CD4-positive, alpha-beta memory T cell (primary cell): ENCODE results near the gene MRPL55. TPM values are rescaled to one million over a fixed set of nuclear protein-coding genes. Genes with fewer than 3 reads are reported as not detected.

Experiments
- CTCF ChIA-PET: fragments of 350-600 bp; sonication (Branson Sonifier 250); formaldehyde crosslinking; loops from one replicate; lab custom pipeline; 2021; ENCODE audit warnings: inconsistent platforms; ENCODE audit not compliant: partially characterized antibody; lab: Charles Lee
- POLR2A ChIA-PET: fragments of 350-600 bp; sonication (Branson Sonifier 250); formaldehyde crosslinking; loops from one replicate; lab custom pipeline; 2021; ENCODE audit not compliant: partially characterized antibody; lab: Charles Lee
- DNase-seq, 5 donors: peaks; one replicate each; pipeline versions ENCODE4 v3.0.0 to v3.0.0-alpha.2; 2020 to 2022; ENCODE audit warnings: mixed read lengths in 1 of 5
- H3K27ac ChIP-seq: one replicate; pipeline ENCODE4 v1.7.0; 2013; ENCODE audit warnings: low read depth, low read length
- H3K27me3 ChIP-seq: 2 replicates; pipeline ENCODE4 v1.7.0; 2013; ENCODE audit warnings: mild to moderate bottlenecking, low read length, moderate library complexity; ENCODE audit not compliant: insufficient read depth
- H3K36me3 ChIP-seq: 2 replicates; pipeline ENCODE4 v1.7.0; 2013; ENCODE audit warnings: mild to moderate bottlenecking, low read length, moderate library complexity; ENCODE audit not compliant: insufficient read depth
- H3K4me1 ChIP-seq: 2 replicates; pipeline ENCODE4 v1.7.0; 2013; ENCODE audit warnings: mild to moderate bottlenecking, low read length, moderate library complexity; ENCODE audit not compliant: insufficient read depth
- H3K4me3 ChIP-seq, 2 donors: one replicate each; pipeline ENCODE4 v1.7.0; 2013; ENCODE audit warnings: low read length in 2 of 2, mild to moderate bottlenecking in 1 of 2
- H3K9me3 ChIP-seq, 2 donors: one replicate each; pipeline ENCODE4 v1.7.0; 2013; ENCODE audit warnings: low read length in 2 of 2, control low read depth in 1 of 2; ENCODE audit not compliant: control insufficient read depth in 1 of 2
- H3K27ac Mint-ChIP-seq, 7 donors: one replicate each; pipeline ENCODE4 v1.8.0; 2020 to 2021; ENCODE audit warnings: mixed read lengths in 7 of 7, mild to moderate bottlenecking in 6 of 7, inconsistent platforms in 3 of 7, moderate library complexity in 3 of 7
- H3K27me3 Mint-ChIP-seq, 2 donors: one replicate each; pipeline ENCODE4 v1.8.0; 2020 to 2021; ENCODE audit warnings: mixed read lengths in 2 of 2
- H3K36me3 Mint-ChIP-seq, 2 donors: one replicate each; pipeline ENCODE4 v1.8.0; 2020 to 2021; ENCODE audit warnings: mixed read lengths in 2 of 2, inconsistent platforms in 1 of 2, mild to moderate bottlenecking in 1 of 2
- H3K4me1 Mint-ChIP-seq, 4 donors: one replicate each; pipeline ENCODE4 v1.8.0; 2020 to 2021; ENCODE audit warnings: mixed read lengths in 4 of 4, mild to moderate bottlenecking in 1 of 4
- H3K4me3 Mint-ChIP-seq, 8 donors: one replicate each; pipeline ENCODE4 v1.8.0; 2020 to 2021; ENCODE audit warnings: mixed read lengths in 8 of 8, mild to moderate bottlenecking in 7 of 8, moderate library complexity in 6 of 8, inconsistent platforms in 3 of 8
- H3K9me3 Mint-ChIP-seq, 8 donors: one replicate each; pipeline ENCODE4 v1.8.0; 2020 to 2021; ENCODE audit warnings: mixed read lengths in 8 of 8, mild to moderate bottlenecking in 5 of 8, inconsistent platforms in 3 of 8, moderate library complexity in 1 of 8
- intact Hi-C: fragments of 100-400 bp; cut with micrococcal nuclease; formaldehyde crosslinking; loops from one replicate; pipeline ENCODE4 v1.15.1; 2023
- polyA plus RNA-seq, 2 donors: library from polyadenylated mRNA; unstranded; fragments of 300-500 nt; fragmentation: Illumina TruSeq; gene quantifications; one replicate each; pipeline ENCODE4 v1.2.3, GENCODE V29; 2021
- total RNA-seq, 2 experiments: library from RNA; stranded (reverse); gene quantifications; one replicate each; pipeline ENCODE4 v1.2.3, GENCODE V29; 2021

MRPL55 gene
- total and polyA plus RNA-seq, 4 experiments from 2014 or later = 57.8 to 157 (median 86.5) TPM

DNA sequence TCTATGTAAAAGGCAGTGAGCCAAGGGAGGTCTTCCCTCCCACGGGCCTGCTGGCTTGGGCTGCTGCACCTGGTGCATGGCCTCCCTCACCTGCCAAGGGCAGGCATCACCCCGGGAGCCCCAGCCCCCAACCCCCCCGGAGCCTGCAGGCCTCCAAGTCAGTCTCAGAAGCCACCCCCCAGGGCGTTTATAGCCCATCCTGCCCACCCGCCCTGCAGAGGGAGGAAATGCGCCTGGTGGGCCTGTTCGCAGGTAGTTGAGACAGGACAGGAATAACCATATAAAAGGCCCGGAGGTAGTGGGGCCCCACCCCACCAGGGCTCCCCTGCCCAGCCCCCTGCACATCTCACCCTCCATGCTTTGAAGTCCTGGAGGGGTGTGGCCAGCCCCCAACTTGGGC is 44.8 kb downstream of the MRPL55 start:
- H3K4me3 ChIP-seq = no peak overlapping the region
- CTCF ChIA-PET = no interaction called here
- Mint-ChIP-seq H3K36me3 (no peaks in the 10 kb centered on the region), H3K4me3 (no peak overlapping the region), H3K4me1 (peaks cover 3 to 18% (median 7%) of the 10 kb centered on the region in 4 donors), H3K27ac (no peak overlapping the region), H3K27me3 (peaks cover 15 to 16% of the 10 kb centered on the region in 2 donors), H3K9me3 (no peaks in the 10 kb centered on the region)
- peaks cover 21% of the 10 kb centered on the region for H3K4me1 ChIP-seq
- no peaks in the 10 kb centered on the region for H3K36me3 ChIP-seq
- H3K9me3 ChIP-seq = no peaks in the 10 kb centered on the region
- POLR2A ChIA-PET = interaction anchor here (1.9 kb wide), 1 partner anchor 18 kb away, joined by 5 read pairs; the partner anchor contains the start of gene ARF1
- DNase-seq = no peak
- intact Hi-C loops = no loop called here
- peaks cover 26% of the 10 kb centered on the region for H3K27me3 ChIP-seq
- H3K27ac ChIP-seq = no peak overlapping the region

DNA sequence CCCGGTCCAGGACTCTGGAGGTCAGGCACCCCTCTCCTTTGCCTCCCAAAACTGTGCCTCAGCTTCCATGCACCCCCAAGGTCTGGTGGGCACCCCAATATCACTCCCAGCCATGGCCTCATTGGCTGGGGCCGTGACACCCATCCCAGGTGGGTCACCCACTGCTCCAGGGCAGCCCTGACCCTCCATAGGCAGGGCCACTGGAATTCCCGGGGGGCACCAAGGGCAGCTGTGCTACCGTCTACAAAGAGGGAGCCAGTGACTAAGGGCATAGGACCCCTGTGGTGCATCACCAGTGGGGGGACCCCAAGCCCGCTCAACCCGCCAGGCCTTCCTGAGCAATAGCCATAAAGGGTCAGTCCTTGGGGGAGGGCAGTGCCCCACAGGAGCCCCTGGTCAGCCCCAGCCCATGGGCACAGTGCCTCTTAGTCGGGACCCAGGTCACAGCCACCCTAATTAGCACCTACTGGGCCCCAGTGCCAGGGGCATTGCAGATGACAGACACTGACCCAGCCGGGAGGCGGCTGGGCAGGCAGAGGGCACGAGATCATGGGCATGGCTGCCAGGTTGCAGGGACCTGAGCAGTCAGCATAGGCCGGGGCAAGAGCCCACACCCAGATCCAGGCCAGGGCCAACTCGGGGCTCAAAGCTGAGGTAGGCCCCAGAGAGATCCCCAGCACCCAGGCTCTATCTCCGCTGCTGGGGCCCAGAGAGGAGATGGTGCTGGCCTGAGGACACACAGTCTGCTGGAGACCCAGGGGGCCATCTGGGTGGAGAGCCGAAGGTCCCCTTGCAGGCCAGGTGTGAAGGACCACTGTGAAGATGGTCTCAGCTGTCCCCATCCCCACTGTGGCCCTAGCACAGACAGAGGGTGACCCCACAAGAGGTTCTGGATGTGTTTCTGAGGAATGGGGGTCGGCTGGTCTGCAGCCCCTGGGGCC is 45.6 kb downstream of the MRPL55 start:
- Histone ChIP-seq H3K27ac (no peak overlapping the region), H3K27me3 (peaks cover 26% of the 10 kb centered on the region), H3K9me3 (no peaks in the 10 kb centered on the region), H3K36me3 (no peaks in the 10 kb centered on the region), H3K4me3 (no peak overlapping the region), H3K4me1 (peaks cover 24% of the 10 kb centered on the region)
- CTCF ChIA-PET = no interaction called here
- DNase-seq = no peak
- Mint-ChIP-seq H3K4me1 (peaks cover 3 to 18% (median 9%) of the 10 kb centered on the region in 4 donors), H3K4me3 (no peak overlapping the region), H3K36me3 (no peaks in the 10 kb centered on the region), H3K27me3 (peaks cover 15 to 16% of the 10 kb centered on the region in 2 donors), H3K9me3 (no peaks in the 10 kb centered on the region), H3K27ac (peak overlapping the region in 1 of 7 donors; percentile 65)
- POLR2A ChIA-PET = interaction anchor here (1.4 kb wide), 1 partner anchor 19 kb away, joined by 3 read pairs; the partner anchor contains the start of gene ARF1
- intact Hi-C loops = no loop called here

DNA sequence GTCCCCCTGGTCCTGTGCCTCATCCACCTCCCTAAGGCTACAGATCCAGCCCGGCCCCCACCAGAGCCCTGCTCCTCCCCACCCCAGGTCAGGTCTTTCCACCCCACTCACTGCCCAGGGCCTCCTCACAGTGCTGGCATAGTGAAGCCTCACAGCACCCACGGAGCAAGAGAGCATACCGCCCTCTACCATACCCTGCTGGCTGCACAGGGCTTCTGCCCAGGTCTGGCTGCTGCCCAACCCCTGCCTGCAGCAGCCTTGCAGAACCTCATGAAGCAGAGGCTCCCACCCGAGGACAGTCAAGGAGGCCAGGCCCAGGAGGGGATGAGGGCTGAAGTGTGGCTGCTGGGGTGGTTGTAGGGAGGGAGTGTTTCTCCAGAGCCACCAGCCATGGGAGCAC is 46.3 kb downstream of the MRPL55 start:
- CTCF ChIA-PET = no interaction called here
- Mint-ChIP-seq H3K27me3 (peaks cover 15 to 21% of the 10 kb centered on the region in 2 donors), H3K36me3 (no peaks in the 10 kb centered on the region), H3K4me1 (peaks cover 3 to 18% (median 12%) of the 10 kb centered on the region in 4 donors), H3K4me3 (no peak overlapping the region), H3K9me3 (no peaks in the 10 kb centered on the region), H3K27ac (no peak overlapping the region)
- no peak for DNase-seq
- Histone ChIP-seq H3K4me3 (no peak overlapping the region), H3K36me3 (no peaks in the 10 kb centered on the region), H3K27ac (no peak overlapping the region), H3K27me3 (peaks cover 26% of the 10 kb centered on the region), H3K4me1 (peaks cover 24% of the 10 kb centered on the region), H3K9me3 (no peaks in the 10 kb centered on the region)
- POLR2A ChIA-PET = interaction anchor here (1.4 kb wide), 1 partner anchor 20 kb away, joined by 3 read pairs; the partner anchor contains the start of gene ARF1
- intact Hi-C loops = no loop called here

DNA sequence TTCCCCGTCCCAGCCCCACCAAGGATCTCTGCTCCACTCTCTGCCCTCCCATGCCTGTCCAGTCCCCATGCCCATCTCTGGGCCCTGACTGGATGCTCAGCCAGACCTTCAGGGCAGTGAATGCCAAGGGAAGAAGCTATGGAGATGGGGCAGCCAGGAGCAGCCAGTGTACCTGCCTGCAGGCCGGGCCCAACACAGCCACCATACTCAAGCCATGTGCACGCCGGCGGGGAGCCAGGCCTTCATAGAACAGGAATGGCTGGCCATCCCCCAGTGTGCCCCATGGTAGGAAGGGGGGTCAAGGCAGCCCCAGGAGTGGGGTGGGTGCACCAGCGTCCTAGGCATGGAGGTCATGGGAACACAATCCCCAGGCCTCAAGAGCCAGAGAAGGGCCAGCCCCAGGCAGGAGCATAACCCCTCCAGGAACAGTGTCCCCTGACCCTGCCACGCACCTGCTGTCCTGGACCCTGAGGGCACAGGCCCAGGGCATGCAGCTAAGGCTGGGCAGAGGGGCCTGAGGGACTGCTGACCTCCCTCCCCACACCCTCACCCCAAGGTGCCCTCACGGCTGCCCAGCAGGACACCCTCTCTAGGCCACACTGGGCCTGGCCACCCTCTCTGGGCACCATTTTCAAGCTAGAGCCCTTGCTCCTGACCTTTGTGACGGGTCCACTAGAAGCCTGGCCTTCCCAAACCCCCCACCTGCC is 46.9 kb downstream of the MRPL55 start:
- peaks cover 22% of the 10 kb centered on the region for H3K27me3 ChIP-seq
- H3K4me1 ChIP-seq = peaks cover 24% of the 10 kb centered on the region
- H3K9me3 ChIP-seq = no peaks in the 10 kb centered on the region
- Mint-ChIP-seq H3K27ac (no peak overlapping the region), H3K27me3 (peaks cover 15 to 24% of the 10 kb centered on the region in 2 donors), H3K36me3 (no peaks in the 10 kb centered on the region), H3K9me3 (no peaks in the 10 kb centered on the region), H3K4me3 (no peak overlapping the region), H3K4me1 (peaks cover 5 to 18% (median 12%) of the 10 kb centered on the region in 4 donors)
- H3K4me3 ChIP-seq = no peak overlapping the region
- intact Hi-C loops = no loop called here
- ChIA-PET CTCF (no interaction called here), POLR2A (interaction anchor here (1.4 kb wide), 1 partner anchor 20 kb away, joined by 3 read pairs; the partner anchor contains the start of gene ARF1)
- no peaks in the 10 kb centered on the region for H3K36me3 ChIP-seq
- no peak overlapping the region for H3K27ac ChIP-seq
- no peak for DNase-seq

DNA sequence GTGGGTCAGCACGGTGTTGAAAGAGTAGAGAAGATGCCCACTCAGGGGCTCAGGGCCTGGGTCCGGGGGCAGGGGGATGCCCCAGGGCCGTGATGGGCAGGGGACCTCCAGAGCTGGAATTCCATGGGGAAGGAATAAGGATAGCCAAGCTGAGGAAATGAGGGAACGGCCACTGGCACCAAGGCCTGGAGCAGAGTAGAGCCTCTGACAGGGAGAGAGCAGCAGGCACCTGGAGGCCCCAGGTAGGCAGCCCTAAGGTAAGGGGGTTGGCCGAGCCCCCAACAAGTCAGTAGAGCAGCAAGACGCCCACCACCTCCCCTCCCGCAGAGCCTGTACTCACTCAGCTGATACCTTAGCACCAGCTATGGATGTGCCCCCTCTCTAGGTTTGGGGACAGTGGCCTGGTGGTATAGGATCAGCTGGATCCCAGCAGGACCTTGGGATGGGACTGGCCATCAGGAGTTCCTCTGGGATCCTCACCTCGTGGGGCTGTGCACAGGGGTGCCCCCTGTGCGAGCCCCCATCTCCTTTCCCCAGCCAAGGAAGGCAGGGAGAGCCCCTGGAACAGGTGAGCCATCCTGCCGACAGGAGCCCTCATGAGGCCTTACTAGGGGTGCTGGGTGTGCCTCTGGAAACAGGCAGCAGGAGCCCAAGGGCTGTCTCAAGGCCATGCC is 47.6 kb downstream of the MRPL55 start:
- H3K4me1 ChIP-seq = peaks cover 24% of the 10 kb centered on the region
- H3K9me3 Mint-ChIP-seq = no peaks in the 10 kb centered on the region
- peak overlapping the region in 2 of 7 donors; percentile 9 to 10 for H3K27ac Mint-ChIP-seq
- H3K36me3 Mint-ChIP-seq = no peaks in the 10 kb centered on the region
- peak overlapping the region in 3 of 8 donors; percentile 17 to 70 (median 57) for H3K4me3 Mint-ChIP-seq
- peaks cover 16% of the 10 kb centered on the region for H3K27me3 ChIP-seq
- no peak overlapping the region for H3K27ac ChIP-seq
- ChIA-PET POLR2A (interaction anchor here (1.7 to 2.3 kb wide), 2 partner anchors 16 to 21 kb away, joined by 6 to 7 read pairs; partner anchors contain the start of gene ARF1), CTCF (no interaction called here)
- DNase-seq = no peak
- H3K4me1 Mint-ChIP-seq = peaks cover 5 to 18% (median 12%) of the 10 kb centered on the region in 4 donors
- H3K4me3 ChIP-seq = no peak overlapping the region
- intact Hi-C loops = no loop called here
- peaks cover 12 to 23% of the 10 kb centered on the region in 2 donors for H3K27me3 Mint-ChIP-seq
- H3K36me3 ChIP-seq = no peaks in the 10 kb centered on the region
- H3K9me3 ChIP-seq = no peaks in the 10 kb centered on the region

DNA sequence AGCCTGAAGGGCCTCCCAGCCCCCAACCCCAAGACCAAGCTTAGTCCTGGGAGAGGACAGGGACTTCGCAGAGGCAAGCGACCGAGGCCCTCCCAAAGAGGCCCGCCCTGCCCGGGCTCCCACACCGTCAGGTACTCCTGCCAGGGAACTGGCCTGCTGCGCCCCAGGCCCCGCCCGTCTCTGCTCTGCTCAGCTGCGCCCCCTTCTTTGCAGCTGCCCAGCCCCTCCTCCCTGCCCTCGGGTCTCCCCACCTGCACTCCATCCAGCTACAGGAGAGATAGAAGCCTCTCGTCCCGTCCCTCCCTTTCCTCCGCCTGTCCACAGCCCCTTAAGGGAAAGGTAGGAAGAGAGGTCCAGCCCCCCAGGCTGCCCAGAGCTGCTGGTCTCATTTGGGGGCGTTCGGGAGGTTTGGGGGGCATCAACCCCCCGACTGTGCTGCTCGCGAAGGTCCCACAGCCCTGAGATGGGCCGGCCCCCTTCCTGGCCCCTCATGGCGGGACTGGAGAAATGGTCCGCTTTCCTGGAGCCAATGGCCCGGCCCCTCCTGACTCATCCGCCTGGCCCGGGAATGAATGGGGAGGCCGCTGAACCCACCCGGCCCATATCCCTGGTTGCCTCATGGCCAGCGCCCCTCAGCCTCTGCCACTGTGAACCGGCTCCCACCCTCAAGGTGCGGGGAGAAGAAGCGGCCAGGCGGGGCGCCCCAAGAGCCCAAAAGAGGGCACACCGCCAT is 48.5 kb downstream of the MRPL55 start:
- H3K27me3 Mint-ChIP-seq = peaks cover 11 to 23% of the 10 kb centered on the region in 2 donors
- DNase-seq = no peak
- POLR2A ChIA-PET = interaction anchor here (1.7 to 2.3 kb wide), 2 partner anchors 16 to 21 kb away, joined by 6 to 7 read pairs; partner anchors contain the start of gene ARF1

More for the DNA sequence above, 48.5 kb downstream of the MRPL55 start:
- Mint-ChIP-seq H3K27ac (peak overlapping the region in 3 of 7 donors; percentile 10 to 58 (median 12)), H3K4me1 (peaks cover 5 to 18% (median 12%) of the 10 kb centered on the region in 4 donors), H3K4me3 (peak overlapping the region in 4 of 8 donors; percentile 17 to 70 (median 45)), H3K36me3 (no peaks in the 10 kb centered on the region), H3K9me3 (no peaks in the 10 kb centered on the region)
- Histone ChIP-seq H3K27me3 (peaks cover 16% of the 10 kb centered on the region), H3K4me1 (peaks cover 24% of the 10 kb centered on the region), H3K9me3 (no peaks in the 10 kb centered on the region), H3K27ac (no peak overlapping the region), H3K4me3 (peak overlapping the region in 1 of 2 donors; percentile 55), H3K36me3 (no peaks in the 10 kb centered on the region)
- intact Hi-C loops = no loop called here
- CTCF ChIA-PET = no interaction called here
